HG03439 (cell line): Measurements from ENCODE around the gene GRB10.

ENCODE experiments used
- ATAC-seq: cut with Tn5 transposase; IDR thresholded peaks from one replicate; pipeline ENCODE4 v1.9.1; 2021; ENCODE audit warnings: mild to moderate bottlenecking, moderate library complexity; ENCODE audit not compliant: unreplicated experiment

GRB10 gene

DNA sequence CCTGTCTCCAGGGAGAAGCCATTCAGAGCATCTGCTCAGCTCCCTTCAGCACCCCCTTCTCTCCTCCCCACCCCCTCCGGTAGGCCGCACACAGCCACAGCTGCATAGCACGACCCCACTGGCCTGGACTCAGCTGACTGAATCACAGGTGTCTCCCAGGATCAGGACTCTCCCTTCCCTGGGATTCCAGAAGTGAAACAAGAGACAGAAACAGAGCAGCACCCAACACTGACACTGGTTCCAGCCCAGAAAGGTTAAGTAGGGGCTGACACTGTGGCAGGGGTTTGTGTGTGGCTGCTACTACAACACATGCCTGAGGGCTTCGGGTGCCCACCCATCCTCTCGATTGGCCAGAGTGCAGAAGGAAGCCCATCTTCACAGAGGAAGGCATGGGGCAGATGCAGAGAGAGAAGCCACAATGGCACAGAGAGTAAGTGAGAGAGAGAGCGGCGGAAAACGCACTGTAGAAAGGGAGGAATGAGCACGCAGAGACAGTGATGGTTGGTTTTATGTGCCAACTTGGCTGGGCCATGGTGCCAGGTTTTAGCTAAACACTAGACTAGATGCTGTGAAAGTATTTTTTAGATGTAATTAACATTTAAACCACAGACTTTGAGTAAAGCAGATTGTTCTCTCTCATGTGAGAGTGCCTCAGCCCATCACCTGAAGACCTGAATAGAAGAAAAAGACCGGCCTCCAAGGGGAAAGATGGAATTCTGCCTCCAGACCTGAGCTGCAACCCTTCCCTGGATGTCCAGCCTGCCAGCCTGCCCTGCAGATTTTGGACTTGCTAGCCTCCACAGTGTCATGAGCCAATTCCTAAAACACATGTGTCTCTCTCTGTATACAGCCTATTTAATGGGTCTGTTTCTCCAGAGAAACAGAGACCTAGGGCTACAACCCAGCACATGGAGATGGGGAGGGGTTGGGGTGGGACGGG, 107.5 kb downstream of the GRB10 start:
- ATAC-seq: no peak

DNA sequence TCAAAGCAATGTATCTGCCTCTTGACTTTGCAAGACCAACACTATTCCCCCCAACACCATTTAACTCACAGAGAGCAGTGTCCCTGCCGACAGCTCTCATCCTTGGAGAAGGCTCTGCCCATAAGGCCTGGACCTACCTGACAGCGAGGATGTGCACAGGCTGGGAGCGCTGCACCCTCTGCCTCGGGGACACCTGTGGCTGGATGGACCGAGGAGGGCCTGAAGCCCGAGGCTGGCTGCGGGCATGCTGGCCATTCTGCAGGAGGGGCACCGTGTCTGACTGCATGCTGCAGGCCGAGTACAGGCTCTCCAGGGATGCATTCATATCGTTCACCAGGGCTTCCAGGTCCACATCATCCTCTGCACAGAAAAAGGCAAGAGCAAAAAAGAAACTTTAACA, 108.4 kb downstream of the GRB10 start:
- no peak for ATAC-seq

DNA sequence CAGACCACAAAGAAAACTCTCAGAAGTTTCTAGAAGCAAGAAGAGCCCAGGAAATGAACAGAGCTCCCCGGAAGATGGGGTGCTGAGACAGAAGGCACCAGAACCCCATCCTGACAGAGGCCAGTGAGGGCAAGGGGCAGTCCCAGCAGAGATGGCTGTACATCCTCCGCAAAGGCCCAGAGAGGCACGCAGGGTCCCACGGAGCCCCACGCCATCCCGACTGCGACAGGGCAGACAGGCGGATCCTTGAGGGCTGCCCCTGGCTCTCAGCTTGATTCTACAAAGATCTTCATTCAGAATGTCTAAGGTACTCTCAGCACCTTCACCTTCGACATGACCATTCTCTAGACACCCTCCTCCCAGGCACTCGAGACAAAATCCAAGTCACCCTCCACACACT, 109.6 kb downstream of the GRB10 start:
- ATAC-seq: no peak

DNA sequence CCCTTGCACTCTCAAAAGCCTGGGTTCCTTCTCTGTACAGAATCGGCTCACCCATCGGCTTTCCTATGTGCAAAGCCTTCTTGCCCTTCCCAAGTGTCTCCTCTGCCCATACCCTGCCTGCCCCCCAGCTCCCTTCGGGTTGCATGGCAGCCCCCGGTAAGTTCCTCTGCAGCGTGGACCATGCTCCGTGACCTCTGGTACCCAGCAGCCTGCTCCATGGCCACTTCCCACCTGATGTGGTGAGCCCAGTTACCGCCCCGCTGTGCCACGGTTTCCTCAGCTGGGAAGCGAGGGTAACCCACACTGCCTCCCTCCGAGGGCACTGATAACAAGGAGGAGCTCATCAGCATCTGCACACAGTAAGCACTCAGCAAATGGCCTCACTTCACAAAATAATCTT, 110.7 kb downstream of the GRB10 start:
- no peak for ATAC-seq

DNA sequence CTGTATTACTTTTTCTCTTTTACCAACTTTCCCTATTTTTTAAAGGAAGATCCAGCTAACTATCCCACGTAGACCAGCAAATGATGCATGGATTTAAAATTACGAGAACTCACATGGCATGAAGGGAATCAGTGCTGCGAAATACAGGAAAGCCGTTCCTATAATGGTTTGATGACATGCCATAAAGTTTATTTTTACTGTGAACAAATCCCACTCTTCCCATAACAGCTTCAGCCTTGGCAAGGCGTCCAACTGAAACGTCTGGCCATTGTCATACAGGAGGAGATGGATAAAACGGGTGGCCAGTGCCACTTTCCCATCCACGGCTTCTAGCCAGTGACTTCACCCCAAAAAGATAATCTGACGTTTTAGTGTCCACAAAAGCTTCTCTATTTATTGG, 111.3 kb downstream of the GRB10 start:
- no peak for ATAC-seq

DNA sequence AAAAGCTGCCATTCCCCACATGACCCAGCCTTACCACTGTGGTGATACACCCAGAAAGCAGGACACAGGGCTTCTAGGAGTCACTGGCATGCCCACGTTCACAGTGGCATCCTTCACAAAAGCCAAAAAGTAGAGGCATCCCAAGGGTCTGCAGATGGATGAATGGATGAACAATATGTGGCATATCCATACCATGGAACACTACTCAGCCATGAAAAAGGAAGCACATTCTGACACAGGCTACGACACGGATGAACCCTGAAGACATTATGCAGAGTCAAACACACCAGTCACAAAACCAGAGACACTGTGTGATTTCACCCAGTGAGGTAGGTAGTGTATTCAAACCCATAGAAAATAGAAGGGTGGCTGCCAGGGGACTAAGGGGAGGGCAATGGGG, 112.8 kb downstream of the GRB10 start:
- ATAC-seq: no peak

DNA sequence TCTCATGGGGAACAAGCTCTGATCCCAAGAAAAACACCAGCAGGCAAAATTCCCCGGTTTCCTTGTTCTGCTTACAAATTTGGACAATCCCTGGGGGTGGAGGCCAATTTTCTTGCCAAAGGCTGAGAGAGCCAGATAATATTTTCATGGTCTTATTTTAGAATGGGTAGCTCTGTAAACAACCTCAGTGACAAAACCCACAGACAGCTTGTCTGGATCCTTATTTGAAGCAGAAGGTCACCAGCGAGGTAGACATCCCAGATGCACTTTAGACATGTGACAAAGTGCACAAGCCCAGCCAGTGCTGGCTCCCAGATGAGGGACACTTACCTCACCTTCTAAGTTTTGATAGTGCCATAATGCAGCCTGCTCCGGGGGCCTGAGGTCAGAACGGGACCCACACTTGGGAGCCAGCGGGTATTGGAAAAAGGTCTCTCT, 114.9 kb downstream of the GRB10 start:
- ATAC-seq: no peak

DNA sequence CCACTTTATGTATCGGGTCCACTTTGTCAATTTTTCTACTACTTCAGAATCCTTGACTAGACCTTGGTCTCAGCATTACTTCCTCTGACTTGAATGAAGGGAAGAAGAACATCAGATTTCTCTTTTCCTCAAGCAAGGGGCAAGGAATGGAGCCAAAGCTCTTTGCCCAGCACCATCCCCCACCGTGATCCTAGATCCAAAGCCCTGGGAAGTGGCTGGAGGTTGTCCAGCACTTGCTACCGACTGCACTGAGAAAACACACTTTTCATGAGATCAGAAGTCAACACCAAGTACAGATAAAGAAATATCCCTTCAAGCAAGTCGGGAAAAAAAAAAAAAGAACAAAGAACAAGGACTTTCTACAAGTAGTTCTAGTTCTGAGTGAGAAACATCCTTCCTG, 115.4 kb downstream of the GRB10 start:
- ATAC-seq: no peak

DNA sequence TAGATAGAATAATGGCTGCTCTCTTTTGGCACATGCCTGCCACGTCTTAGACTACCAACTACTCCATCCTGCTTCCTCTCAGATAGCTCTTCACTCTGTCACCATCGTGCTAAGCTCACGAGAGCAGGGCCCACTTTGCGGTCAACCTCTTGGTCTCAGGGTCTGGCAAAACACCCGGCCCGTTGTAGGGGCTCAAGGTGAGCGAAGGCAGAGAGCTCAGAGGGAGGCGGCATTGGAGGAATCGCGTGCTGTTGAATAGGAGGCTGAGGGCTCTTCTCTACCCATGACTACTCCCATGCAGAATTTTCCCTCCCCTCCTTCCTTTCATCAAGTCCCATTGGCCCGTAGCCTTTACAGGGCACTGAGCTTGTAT, 116.6 kb downstream of the GRB10 start:
- no peak for ATAC-seq

DNA sequence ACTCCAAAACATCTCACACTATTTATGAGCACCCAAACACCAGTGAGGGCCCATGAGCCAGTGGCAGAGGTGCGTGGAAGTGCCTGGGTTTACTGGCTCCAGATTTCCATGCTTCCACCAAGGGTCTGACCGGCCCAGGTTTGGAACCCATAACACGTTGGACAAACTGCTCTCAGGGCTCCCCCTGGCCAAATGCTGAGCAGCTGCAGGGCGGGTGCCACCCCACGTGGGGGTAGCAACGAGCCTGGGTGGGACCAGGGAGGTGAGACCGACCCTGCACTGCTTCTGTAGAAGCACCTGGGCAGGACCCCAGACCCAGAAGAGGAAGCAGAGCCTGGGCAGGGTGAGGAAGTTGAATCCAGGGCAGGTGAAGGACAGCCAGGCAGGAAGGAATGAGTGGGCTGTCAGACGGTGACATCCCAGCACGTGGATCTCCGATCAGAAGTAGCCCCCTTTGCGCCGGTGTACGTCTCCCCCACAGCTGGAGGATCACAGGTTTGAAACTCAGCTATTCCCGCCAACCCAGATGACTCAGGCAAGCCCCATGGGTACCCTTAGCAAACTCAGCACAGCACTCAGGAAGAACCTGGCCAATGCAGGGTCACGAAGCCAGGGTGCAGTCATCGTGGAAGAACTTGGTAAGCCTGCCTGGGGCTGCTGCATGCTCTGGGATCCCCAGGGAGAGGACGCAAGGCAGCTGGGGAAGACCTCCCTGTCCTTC, 117.1 kb downstream of the GRB10 start:
- no peak for ATAC-seq

DNA sequence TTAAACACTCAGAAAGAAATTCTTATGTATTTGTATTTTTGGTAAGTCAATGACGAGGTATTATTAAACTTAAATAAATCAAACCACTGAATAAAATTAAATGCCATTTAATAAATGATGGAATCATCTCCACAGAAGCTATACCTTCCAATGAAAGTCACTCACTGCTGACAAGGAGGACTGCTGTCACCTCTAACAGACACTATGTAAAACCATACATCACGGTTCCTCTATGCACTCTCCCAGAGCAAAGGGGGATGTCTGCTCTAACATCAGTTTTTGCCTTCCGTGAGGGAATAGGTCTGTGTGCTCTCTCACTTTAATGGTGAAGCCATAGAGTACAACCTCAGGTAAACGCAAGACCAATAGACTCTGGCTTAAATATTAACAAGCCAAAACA, 117.8 kb downstream of the GRB10 start:
- ATAC-seq: peak; percentile 29

DNA sequence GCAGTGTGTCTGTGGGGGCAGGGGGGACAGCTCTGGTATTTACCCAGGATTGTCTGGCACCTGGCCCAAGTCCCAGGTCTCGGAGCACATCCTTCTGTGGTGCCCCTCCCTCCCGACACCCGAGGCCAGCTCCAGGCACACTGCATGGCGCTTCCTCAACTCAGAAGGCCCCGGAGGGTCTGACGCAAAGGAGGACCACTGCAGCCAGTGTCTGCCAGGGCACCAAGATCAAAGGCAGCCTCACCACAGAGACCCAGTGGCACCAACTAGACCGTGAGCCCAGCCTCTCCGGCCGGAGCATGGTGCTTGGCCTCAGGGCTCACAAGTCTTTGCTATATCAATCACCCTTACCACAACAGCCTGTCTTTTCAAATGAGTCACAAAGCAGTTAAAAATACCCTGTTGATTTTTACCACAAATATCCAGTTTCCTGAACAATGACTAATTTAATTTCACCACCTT, 118.2 kb downstream of the GRB10 start:
- peak; percentile 54 for ATAC-seq

DNA sequence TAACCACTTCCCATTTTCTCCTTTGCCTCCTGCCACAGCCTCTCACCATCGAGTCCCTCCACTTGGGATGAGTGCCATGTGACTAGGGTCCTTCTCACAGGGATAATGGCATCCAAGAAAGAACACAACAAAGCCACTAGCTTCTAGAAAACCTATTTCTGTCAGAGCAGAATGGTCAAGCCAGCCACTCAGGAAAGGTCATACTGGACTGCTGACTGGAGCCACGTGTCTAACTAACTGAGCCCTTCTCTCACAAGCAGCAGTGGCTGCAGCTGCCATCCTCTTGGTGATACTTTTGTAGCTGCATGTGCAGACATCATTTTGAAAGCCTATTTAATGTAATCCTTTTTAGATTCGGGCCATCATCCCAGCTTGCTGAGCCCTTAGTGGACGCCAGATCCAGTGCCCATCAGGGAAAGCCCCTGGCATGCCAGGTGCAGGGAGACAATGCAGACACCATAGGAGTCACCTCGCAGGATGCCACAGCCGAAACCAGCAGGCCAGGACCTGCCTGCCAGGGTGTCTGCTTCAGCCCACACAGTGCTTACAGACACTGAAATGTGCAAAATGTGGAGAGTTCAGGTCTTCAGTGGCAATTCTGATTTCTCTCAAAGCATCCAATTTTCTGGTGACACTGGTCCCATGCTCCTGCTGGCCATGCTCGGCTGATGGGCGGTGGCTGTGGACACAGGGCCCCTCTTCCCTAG, 119.1 kb downstream of the GRB10 start:
- no peak for ATAC-seq

DNA sequence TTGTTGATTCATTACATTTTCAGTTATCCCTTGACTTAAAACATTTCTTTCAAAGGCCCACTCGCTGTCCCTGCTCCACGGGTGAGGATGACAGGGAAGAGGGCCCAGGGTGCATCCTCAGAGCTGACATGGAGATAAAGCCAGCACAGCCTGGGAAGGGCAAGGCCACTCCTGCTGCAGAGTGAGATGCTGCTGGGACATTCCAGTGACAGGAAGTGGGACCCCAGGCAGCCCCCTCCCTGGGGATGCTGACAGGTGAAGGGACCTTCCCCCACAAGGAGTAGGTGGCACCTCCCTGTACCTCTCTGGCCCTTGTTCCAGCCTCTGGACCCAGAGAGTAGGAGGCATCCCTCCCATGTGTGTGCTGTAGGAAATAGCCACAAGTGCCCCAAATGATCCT, 119.7 kb downstream of the GRB10 start:
- no peak for ATAC-seq

DNA sequence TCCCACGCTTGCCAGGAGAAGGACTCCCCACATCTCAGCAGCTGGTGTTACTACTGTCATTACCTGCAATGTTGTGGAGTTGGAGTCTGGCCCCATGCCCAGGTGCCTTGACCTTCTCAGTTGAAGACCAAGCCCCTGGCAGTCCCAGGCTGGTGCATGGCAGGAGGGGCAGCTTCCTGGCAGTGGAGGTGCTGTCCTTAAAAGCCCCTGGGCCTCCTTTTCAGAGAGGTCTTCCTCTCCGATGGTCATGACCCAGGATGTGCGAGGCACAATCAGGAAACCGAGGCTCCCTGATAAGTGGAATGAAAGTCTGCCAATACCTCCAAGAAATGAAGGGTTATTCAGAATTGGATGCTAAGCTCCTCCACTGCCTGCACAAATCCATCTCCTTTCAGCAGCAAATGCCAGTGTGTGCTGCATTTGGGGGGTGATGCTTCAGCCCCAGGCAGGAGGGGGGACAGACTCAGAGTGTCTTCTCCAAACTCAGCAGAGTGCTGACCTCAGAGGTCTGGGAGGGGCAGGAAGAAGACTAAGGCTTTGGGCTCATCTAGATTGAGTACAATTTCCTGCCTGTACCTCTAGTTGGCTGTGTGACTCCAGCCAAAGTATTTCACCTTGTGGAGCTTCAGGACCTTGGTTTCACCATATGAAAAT, 120.5 kb downstream of the GRB10 start:
- peak; percentile 5 for ATAC-seq

DNA sequence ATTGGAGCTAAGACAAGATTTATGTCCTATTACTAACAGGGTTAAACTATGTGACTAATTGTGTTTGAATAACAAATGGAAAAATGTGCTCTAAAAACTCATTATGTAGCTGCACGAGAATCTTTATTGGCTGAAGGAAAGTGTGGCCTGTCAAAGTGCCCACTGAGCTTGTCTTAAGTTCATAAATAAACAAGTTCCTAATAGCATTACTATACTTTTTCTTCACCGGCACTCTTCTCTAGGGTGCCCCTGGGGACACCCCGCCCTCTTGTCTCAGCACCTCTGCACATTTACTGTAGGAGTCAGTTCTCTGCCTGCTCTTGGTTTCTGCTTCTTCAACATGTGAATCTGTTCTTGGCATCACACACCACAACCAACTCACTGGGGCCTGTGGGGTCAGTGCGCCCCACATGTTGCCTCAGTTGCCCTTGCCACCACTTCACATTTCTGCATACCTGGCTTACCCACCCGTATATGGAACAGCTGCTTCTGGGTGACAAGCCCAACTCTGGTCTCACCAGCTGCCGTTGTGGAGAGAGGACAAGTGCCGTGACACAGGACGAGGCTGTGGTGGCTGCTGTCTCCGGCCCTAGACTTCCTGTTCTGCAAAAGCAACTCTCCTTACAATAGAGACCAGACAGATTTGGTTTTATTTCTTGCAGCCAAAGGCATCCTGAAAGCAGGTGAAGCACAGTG, 121.2 kb downstream of the GRB10 start:
- ATAC-seq: peak; percentile 50

DNA sequence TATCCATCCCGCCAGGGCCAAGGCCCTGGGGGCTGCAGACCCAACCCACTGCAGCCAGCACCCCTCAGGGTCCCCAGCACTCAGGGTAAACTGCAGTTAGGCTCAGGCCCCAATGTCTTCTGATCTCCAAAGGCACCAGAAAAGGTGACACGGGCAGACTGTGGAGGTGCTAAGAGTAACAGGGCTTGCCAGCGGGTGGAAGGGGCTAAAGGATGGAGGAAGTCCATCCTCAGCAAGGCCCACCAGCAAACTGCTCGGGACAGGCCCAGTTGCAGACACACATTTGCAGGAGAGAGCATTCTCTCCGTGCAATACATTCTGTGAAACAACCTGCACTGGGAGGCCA, 121.9 kb downstream of the GRB10 start:
- no peak for ATAC-seq

DNA sequence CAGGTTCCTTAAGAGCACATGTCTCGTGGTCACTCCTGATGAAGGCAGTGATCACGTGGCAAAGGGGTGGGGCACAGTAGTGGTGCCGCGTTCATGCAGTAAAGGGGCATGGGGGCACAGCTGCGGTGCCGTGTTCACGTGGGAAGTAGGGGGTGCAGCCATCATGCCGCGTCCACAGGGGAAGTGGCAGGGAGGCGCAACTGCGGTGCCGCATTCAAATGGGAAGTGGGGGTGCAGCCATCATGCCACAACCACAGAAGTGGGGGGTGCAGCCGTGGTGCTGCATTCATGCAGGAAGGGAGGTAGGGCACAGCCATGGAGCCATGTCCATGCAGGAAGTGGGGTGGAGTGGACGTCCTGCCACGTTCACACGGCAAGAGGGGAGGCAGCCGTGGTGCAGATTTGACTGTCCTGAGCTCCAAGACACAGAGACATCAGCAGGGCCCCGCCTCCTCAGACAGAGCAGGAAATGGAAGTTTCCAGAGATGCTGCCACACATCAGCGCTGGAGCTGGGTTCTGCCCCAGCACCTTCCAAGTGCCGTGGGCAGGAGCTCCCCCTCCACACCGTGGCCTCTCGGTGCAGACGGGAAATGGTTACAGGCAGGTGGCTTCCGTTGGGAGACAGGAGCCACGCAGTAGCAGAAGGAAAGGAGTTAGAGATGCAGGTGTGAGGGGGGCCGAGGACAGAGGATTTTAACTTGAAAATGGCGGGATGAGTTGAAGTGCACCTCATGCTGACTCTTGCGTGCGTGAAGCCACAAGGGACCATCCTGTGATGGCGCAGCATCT, 122.5 kb downstream of the GRB10 start:
- ATAC-seq: no peak

DNA sequence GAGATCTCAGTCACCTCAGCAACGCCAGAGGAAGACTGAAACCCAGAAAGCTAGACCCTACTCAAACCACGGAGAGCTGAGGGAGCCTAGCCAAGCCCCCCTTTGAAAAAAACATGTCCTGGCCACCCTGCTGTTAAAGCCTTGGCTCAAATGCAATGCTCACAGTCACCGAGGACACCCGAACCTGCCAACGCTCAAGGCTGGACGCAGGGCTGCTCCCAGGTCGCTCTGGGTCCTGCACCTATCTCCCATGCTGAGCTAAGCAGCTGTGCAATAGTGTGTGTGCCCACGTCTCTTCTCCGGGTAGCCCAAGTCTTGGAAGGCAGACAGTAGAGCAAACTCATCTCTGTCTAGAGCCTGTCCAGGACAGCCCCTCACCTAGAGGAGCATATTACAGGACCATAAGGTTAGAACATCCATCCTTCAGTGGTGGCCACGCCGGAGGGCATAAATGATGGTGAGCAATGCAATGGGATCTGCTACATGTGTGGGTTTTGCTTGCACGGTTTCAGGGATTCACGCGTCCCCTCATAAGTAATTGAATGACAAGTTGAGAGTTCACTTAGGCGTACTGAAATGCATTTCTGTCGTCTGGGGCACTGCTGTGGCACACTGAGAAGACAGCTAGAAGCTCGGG, 123.2 kb downstream of the GRB10 start:
- ATAC-seq: no peak
